Spleen (tissue), 11 donors: ENCODE measurements around the gene GPR158. TPM values are rescaled to one million over a fixed set of nuclear protein-coding genes. Genes with fewer than 3 reads are reported as not detected.

Experiments
- DNase-seq: peaks from one replicate; pipeline ENCODE4 v3.0.0-alpha.2; 2020
- H3K27ac ChIP-seq, 8 donors: fragments of 200-600 bp; sonication (generic) in 7 of 8; 1 replicate in 4 of 8; 2 replicates in 4 of 8; pipeline versions ENCODE4 v1.5.0 to v1.8.0; 2016 to 2021; ENCODE audit warnings: inconsistent platforms in 4 of 8, mild to moderate bottlenecking in 4 of 8, moderate library complexity in 1 of 8
- H3K27me3 ChIP-seq, 7 donors: fragments of 200-600 bp; sonication (generic) in 6 of 7; replicated peaks in 1 of 7; 1 replicate in 4 of 7; 2 replicates in 3 of 7; pipeline versions ENCODE4 v1.5.0 to v1.8.0; 2016 to 2021; ENCODE audit warnings: inconsistent platforms in 3 of 7, mild to moderate bottlenecking in 1 of 7
- H3K36me3 ChIP-seq, 6 donors: fragments of 200-600 bp; sonication (generic) in 5 of 6; 1 replicate in 4 of 6; 2 replicates in 2 of 6; pipeline versions ENCODE4 v1.5.0 to v1.8.0; 2016 to 2021; ENCODE audit warnings: inconsistent platforms in 2 of 6
- H3K4me1 ChIP-seq, 6 donors: fragments of 200-600 bp; sonication (generic) in 5 of 6; 1 replicate in 3 of 6; 2 replicates in 3 of 6; pipeline versions ENCODE4 v1.5.0 to v1.8.0; 2016 to 2021; ENCODE audit warnings: inconsistent platforms in 3 of 6
- H3K4me3 ChIP-seq, 8 donors: fragments of 200-600 bp; sonication (generic) in 7 of 8; 1 replicate in 4 of 8; 2 replicates in 4 of 8; pipeline versions ENCODE4 v1.5.0 to v1.8.0; 2016 to 2021; ENCODE audit warnings: inconsistent platforms in 4 of 8, mild to moderate bottlenecking in 4 of 8, moderate library complexity in 2 of 8
- H3K9me3 ChIP-seq, 8 donors: fragments of 200-600 bp; sonication (generic) in 7 of 8; 1 replicate in 4 of 8; 2 replicates in 4 of 8; pipeline versions ENCODE4 v1.5.0 to v1.8.0; 2016 to 2021; ENCODE audit warnings: inconsistent platforms in 4 of 8
- CTCF ChIP-seq, 11 experiments: fragments of 200-600 bp in 7 of 11; fragments of 450-650 bp in 4 of 11; sonication (generic) in 4 of 11; IDR thresholded peaks in 8 of 11; conservative IDR thresholded peaks in 3 of 11; 1 replicate in 7 of 11; 2 replicates in 4 of 11; pipeline versions ENCODE4 v1.4.0 to v1.8.0; 2016 to 2021; ENCODE audit warnings: antibody characterized with exemption in 11 of 11, inconsistent platforms in 4 of 11, mild to moderate bottlenecking in 1 of 11
- POLR2A ChIP-seq, 3 donors: fragments of 450-650 bp; IDR thresholded peaks; one replicate each; pipeline ENCODE4 v1.5.1; 2017; ENCODE audit warnings: antibody characterized with exemption in 3 of 3, mild to moderate bottlenecking in 1 of 3
- POLR2AphosphoS5 ChIP-seq, 3 donors: sonication (generic); formaldehyde crosslinking; IDR thresholded peaks; one replicate each; pipeline ENCODE4 v1.5.1; 2017; ENCODE audit warnings: antibody characterized with exemption in 3 of 3
- WGBS, 5 donors: extraction: QIAGEN DNeasy Blood & Tissue Kit in 3 of 5; methylation state at CpG; one replicate each; pipeline versions ENCODE4 v1.1.5 to v1.1.7; 2013 to 2018; 5-methylcytosine and 5-hydroxymethylcytosine counted together
- intact Hi-C: fragments of 100-400 bp; cut with DNase I; formaldehyde crosslinking; loops from one replicate; pipeline ENCODE4 v1.15.0; 2023; ENCODE audit warnings: low total_unique reads
- polyA plus RNA-seq, 3 donors: library from polyadenylated mRNA; stranded (reverse); fragments of 200-250 nt; gene quantifications; one replicate each; pipeline ENCODE4 v1.2.1, GENCODE V29; 2013
- total RNA-seq, 7 donors: library from RNA; depleted of rRNA in 3 of 7; stranded (reverse); fragments of >200 nt in 3 of 7; fragmentation: NEBNext Ultra II Directional in 4 of 7; extraction: Animal tissue kit (Norgen Biotek cat#: 25700) in 4 of 7; gene quantifications; one replicate each; pipeline versions ENCODE4 v1.1.0 to v1.2.1, GENCODE V29; 2016 to 2021
- donor health status: healthy with polysubstance abuse.
- donor health status: DM: no; HTN: no; CAD: no; lungs with moderate emphysema.
- donor health status: DM: no; HTN: no; CAD: no.
- donor health status: Bipolar disorder and iron deficiency.
- donor health status: healthy.
- donor health status: DM: no; HTN: no; CAD: no.
- donor health status: DM: yes; HTN: yes; CAD: no.

GPR158 gene
- total and polyA plus RNA-seq, 10 donors = 0.03 to 0.79 (median 0.16) TPM

GRCh38 chr10:25388188-25388861 lies 213.5 kb downstream of the GPR158 start:
- H3K4me3 ChIP-seq = no peak overlapping the region
- no peaks in the 10 kb centered on the region for H3K4me1 ChIP-seq
- no peak overlapping the region for H3K27ac ChIP-seq
- no peak for DNase-seq
- intact Hi-C loops = no loop called here
- H3K9me3 ChIP-seq = peaks cover 0 to 67% (median 45%) of the 10 kb centered on the region in 8 donors
- WGBS, 5 donors = 71 to 91% (median 90%) methylated on average over 5 to 7 of the region's 7 CpGs
- H3K36me3 ChIP-seq = no peaks in the 10 kb centered on the region
- TF ChIP-seq POLR2AphosphoS5 (IDR thresholded peaks at IDR 0.05) (no peak), POLR2A (IDR thresholded peaks at IDR 0.05) (no peak), CTCF (IDR thresholded peaks at IDR 0.05 in 8 of 11, conservative IDR thresholded peaks at IDR 0.05 in 3 of 11) (no peak)
- H3K27me3 ChIP-seq = no peaks in the 10 kb centered on the region

GRCh38 chr10:25388862-25389206 lies 214.0 kb downstream of the GPR158 start:
- Histone ChIP-seq H3K4me3 (no peak overlapping the region), H3K27me3 (no peaks in the 10 kb centered on the region), H3K36me3 (no peaks in the 10 kb centered on the region), H3K9me3 (peaks cover 0 to 71% (median 45%) of the 10 kb centered on the region in 8 donors), H3K4me1 (no peaks in the 10 kb centered on the region), H3K27ac (no peak overlapping the region)
- intact Hi-C loops = no loop called here
- TF ChIP-seq POLR2A (IDR thresholded peaks at IDR 0.05) (no peak), CTCF (IDR thresholded peaks at IDR 0.05 in 8 of 11, conservative IDR thresholded peaks at IDR 0.05 in 3 of 11) (no peak), POLR2AphosphoS5 (IDR thresholded peaks at IDR 0.05) (no peak)
- DNase-seq = no peak

DNA sequence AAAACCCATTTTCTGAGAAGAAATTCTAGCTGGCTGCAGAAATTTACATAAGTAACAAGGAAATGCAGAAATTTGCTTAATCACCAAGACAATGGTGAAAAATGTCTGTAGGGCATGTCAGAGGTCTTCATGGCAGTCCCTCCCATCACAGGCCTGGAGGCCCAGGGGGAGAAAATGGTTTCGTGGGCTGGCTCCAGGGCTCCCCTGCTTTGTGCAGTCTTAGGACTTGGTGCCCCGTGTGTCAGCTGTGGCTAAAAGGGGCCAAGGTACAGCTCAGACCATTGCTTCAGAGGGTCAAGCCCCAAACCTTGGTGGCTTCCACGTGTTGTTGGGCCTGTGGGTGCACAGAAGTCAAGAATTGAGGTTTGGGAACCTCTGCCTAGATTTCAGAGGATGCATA lies 215.9 kb downstream of the GPR158 start:
- 49 to 67% (median 51%) methylated on average over 3 of the region's 3 CpGs for WGBS, 5 donors
- Histone ChIP-seq H3K27ac (no peak overlapping the region), H3K36me3 (no peaks in the 10 kb centered on the region), H3K27me3 (no peaks in the 10 kb centered on the region), H3K4me1 (no peaks in the 10 kb centered on the region), H3K9me3 (peaks cover 0 to 68% (median 45%) of the 10 kb centered on the region in 8 donors), H3K4me3 (no peak overlapping the region)
- TF ChIP-seq POLR2A (IDR thresholded peaks at IDR 0.05) (no peak), CTCF (IDR thresholded peaks at IDR 0.05 in 8 of 11, conservative IDR thresholded peaks at IDR 0.05 in 3 of 11) (no peak), POLR2AphosphoS5 (IDR thresholded peaks at IDR 0.05) (no peak)
- DNase-seq = no peak
- intact Hi-C loops = no loop called here

- Histone ChIP-seq H3K27ac (no peak overlapping the region), H3K36me3 (no peaks in the 10 kb centered on the region), H3K27me3 (no peaks in the 10 kb centered on the region), H3K4me1 (no peaks in the 10 kb centered on the region), H3K9me3 (peaks cover 0 to 58% (median 36%) of the 10 kb centered on the region in 8 donors), H3K4me3 (no peak overlapping the region)
- intact Hi-C loops = no loop called here
- DNase-seq = no peak
- WGBS, 5 donors = 64 to 80% (median 68%) methylated on average over 3 of the region's 3 CpGs
- no peak for TF ChIP-seq POLR2A (IDR thresholded peaks at IDR 0.05)
- TF ChIP-seq POLR2AphosphoS5 (IDR thresholded peaks at IDR 0.05) = no peak
- TF ChIP-seq CTCF (IDR thresholded peaks at IDR 0.05 in 8 of 11, conservative IDR thresholded peaks at IDR 0.05 in 3 of 11) = no peak
Measured at GRCh38 chr10:25392132-25392531, 217.3 kb downstream of the GPR158 start.
